Kidney capillary endothelial cell (primary cell): Measurements from ENCODE around the gene PALLD.
"Not testable (repeated sequence)": the region's sequence is repeated elsewhere in the genome, so short reads cannot be mapped to it uniquely, and the experiment has no call there.

Experiments
- DNase-seq: peaks from one replicate; pipeline ENCODE4 v3.0.0-alpha.2; 2018; ENCODE audit warnings: low spot score

Gene PALLD

DNA sequence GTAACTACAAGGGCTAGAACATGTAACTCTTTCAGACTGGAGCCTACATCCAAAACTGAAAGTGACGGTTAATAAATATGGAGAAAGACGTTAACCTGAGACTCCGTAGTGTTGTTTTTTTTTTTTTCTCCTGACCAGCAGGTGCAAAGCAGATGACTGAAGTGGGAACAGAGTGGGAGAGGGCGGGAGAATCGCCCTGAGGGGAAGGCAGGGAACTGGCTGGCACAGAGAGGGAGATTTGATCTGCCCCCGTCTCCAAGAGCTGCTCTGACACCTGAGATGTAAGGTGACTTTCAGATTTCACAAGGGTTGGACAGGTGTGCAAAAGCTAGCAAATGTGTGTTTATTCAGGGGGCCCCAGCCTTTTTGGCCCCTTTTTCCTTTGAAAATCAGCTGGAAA is 180.2 kb downstream of the PALLD start:
- no peak for DNase-seq

DNA sequence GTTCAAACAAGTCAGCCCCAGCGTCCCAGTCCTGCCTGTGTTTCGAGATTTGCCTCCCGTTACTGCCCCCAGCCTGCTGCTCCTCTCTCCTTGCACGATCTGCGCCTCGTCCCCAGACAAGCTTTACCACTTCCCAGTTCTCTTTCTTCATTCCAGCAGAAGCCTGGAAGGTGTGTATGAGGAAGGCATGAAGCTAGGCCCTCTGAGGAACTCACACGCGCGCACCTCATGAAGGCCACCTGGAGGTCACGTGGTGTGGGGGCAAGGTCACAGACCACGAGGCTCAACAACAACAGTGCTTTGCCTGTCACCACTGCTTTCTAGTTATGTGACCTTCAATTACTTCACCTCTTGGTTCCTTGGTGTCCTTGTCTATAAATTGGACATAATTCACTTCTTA is 181.0 kb downstream of the PALLD start:
- no peak for DNase-seq

DNA sequence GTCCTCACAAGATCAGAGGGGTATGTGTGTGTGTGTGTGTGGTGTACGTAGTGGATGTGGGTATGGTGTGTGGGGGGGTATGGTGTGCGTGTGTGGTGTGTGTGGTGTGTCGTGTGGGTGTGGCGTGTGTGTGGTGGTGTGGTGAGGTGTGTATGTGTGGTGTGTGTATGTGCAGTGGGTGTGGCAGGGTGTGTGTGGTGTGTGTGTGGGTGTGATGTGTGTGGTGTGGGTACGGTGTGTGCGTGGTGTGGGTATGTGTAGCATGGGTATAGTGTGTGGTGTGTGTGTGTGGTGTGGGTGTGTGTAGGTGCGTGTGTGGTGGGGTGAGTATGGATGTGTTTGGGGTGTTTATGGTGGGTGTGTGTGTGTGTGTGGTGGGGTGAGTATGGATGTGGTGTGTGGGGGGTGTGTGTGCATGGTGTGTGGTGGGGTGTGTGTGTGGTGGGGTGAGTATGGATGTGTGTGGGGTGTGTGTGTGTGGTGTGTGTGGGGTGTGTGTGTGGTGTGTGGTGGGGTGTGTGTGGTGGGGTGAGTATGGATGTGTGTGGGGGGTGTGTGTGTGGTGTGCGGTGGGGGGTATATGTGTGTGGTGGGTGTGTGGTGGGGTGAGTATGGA is 182.0 kb downstream of the PALLD start:
- DNase-seq: no peak

- DNase-seq: no peak
Measured at GRCh38 chr4:168679397-168679796, 182.5 kb downstream of the PALLD start.

GRCh38 chr4:168679819-168680218 is 183.0 kb downstream of the PALLD start:
- no peak for DNase-seq

GRCh38 chr4:168682898-168683500 is 186.1 kb downstream of the PALLD start:
- no peak for DNase-seq

DNA sequence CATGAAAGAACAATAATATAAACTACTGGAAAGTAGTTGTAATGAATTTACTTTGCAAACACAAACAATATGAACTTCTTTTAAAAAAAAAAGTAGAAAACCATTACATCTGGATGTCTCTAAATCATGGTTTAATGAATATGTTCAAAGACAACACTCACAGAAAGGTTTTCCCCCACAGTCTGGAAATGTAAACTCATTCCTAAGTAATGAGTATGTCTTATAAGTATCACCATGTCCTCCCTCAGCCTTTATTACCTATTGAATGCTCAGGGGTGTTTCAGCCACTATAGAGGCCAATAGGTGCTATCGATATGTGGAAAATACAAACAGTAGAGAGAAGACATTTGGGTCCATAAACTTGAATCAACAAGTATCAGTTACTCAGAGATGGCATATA is 186.7 kb downstream of the PALLD start:
- no peak for DNase-seq

DNA sequence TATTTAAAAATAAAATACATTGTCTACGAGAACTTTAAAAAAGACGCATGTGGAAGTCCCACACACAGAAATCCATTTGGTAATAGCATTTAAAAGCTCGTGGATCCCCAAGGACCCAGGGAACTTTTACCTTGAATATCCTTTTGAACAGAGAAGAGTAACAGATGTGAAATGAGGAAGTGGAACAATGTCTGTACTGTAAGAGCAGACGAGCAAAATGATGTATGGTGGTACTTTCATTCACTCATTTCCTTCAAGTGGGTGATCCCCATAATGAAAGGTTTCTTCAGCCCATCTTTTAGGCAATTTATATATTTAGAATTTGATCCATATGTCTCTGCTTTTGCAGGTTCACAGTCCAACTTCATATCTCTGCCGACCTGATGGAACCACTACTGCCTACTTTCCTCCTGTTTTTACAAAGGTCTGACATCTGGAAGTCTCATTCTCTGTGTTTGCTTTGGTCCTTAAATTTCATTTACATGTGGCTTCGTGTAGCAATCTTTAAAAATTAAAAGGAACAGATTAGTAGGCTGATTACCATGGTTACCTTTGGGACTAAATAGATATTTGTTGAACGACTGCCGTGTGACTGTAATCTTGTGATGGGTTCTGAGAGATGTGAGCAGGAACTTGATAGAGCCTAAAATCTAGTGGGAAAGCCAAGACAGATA is 188.4 kb downstream of the PALLD start:
- no peak for DNase-seq

DNA sequence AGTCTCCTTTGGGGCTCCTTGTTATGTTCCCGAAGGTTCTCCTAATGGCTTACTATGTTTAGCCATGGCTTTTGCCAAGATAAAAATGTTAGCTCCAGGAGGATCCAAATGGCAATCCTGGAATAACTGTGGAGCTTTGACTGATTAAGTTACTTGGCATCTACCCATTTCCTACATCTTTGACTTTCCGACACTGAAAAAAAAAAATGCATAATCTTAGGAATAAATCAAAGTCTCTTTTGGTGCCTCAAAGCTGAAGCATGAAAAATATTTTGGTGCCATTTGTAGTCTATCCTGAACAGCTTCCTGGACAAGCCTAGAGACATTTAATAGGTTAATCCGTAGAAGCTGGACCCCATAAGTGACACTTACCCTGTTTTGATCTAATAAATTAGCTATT is 191.7 kb downstream of the PALLD start:
- no peak for DNase-seq

- DNase-seq: no peak
Measured at GRCh38 chr4:168689791-168690190, 192.9 kb downstream of the PALLD start.

DNA sequence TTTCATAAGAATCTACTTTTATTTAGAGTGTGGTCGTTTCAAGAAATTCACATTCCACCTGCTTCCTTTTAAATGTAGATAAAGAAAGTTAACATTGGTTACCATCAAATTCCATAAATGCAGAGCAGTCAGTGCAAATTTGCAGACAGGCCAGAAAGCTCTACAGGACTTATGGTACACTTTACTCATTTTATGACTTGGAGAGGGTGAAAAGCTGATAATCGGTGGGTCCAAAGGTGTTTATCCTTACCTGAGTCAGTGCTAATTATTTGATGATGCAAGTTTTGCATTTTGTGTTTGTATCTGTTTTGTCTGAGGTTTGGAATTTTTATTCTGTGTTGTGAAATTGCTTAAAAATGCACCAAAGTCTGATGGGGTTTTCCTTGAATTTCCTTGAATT is 193.3 kb downstream of the PALLD start:
- DNase-seq: no peak

DNA sequence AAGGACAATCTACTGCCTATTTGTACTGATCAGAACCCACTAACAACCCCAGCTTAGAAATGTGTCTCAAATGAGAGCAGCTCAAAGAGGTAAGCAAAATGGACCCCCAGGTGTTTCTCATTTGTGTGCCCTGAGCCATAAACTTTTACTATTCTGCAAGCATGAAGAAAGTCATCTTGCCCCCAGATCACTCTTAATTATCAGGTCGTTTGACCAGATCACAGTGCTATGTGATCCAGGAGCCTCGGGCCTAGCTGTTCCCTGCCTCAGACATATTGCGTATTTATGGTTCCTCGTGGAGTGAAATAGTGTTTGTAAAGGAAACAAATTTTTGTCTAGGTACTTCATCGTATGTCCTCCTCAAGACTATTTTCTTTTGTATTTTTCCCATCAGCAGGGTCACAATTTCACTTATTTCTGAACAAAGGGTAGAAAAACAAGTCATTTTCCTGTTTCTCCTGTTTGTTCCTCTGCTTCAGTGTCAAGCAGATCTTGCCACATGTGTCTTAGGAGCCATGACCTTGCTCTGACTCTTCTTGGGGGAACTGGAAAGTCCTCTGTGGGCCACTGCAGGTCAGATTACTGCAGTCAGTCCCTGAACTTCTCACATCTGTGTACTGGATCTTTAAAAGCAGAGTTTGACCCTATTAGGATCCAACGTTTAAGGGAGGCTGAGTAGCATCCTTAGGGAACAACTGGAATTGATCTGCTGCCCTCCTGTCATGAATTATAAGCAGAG is 194.9 kb downstream of the PALLD start:
- no peak for DNase-seq

DNA sequence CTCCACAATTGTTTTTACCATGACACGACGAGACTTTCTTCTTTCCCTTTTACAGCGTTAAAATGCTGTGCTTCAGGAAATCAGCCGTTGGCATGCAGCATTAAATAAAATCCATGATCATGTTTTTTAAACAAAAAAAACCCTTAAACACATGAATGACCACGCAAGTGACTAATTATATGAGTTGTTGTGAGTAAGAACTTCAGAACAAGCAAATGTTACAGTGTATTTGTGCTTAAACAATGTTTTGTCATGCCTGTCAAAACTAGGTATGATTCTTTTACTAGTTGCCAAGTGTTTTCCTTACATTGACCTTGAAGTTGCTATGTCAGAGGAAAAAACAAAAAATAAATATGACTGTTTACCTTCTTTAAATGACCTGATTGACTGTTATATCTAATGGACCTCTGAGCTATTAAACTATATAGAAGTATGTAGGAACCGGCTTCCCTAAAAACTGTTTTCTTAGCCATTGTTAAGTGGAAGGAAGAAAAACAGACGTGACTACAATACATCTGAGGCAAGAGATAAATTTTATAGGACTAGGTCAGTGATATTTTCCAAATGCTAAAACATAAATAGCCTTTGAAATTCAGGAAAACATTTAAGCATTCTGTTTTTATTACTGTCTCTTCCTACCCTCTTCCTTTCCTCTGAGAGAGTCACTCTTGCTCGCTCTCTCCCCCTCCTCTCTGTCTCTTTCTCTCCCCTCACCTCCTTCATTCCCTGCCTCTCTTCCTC is 197.1 kb downstream of the PALLD start:
- DNase-seq: peak; percentile 30

- no peak for DNase-seq
Measured at GRCh38 chr4:168694667-168695066, 197.8 kb downstream of the PALLD start.

GRCh38 chr4:168695288-168695687 is 198.4 kb downstream of the PALLD start:
- DNase-seq: no peak

- DNase-seq: no peak
Measured at GRCh38 chr4:168696280-168696679, 199.4 kb downstream of the PALLD start.

- no peak for DNase-seq
Measured at GRCh38 chr4:168696826-168697225, 200.0 kb downstream of the PALLD start.

GRCh38 chr4:168699224-168699878 is 202.5 kb downstream of the PALLD start:
- no peak for DNase-seq

DNA sequence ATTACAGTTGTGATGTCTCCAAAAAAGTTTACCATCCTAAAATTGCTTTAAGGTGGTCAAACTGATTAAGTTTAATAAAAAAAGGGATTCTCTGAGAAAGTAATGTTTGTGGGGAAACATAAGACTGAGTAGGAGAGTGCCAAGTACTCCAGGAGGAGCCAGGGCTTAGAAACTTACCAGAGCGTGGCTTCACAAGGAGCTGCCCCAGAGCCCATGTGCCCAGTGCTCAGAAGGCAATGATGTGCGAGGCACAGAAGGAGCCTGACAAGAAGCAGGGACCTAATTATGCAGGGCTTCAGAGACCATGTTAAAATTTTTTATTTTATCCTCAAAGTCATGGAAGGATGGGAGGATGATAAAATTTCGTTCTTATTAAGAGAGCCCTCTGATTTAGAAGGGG is 204.2 kb downstream of the PALLD start:
- DNase-seq: no peak

DNA sequence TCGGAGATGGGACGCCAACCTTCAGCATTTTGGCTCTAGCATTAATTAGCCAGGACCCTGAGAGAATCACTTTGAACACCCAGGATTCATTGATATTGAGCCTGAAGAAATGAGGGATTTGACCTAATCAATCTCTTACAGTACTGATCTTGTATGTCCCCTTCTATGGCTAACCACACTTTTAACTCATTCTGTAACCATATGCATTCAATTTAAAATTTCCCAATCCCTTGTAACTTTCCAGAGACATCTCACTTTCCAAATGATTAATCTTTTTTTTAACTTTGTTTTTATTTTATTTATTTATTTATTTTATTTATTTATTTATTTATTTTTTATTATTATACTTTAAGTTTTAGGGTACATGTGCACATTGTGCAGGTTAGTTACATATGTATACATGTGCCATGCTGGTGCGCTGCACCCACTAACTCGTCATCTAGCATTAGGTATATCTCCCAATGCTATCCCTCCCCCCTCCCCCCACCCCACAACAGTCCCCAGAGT is 205.8 kb downstream of the PALLD start:
- not testable (repeated sequence) for DNase-seq

GRCh38 chr4:168705121-168705520 is 208.3 kb downstream of the PALLD start:
- DNase-seq: no peak

DNA sequence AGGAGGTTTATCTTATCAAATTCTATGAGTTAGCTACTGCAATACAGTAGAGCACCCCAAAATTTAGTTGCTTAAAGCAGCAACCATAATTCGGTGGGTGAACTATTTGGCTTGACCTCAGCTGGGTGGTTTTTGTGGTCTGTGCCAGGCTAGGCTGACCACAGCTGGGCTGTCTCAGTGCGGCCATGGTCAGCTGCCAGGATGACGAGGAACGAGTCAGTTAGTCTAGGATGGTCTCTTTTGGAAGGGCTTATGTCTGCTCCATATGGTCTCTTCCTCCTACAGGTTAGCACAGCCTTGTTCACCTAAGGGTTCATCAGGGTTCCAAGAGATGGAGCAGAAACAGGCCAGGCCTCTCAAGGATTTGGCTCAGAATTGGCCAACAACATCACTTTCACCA is 210.4 kb downstream of the PALLD start:
- DNase-seq: no peak
